GM13976 (cell line): Measurements from ENCODE around the gene VWA3A.

Experiments used
- DNase-seq: peaks from one replicate; pipeline ENCODE4 v3.0.0; 2012; ENCODE audit warnings: low spot score
- in situ Hi-C: fragments of 300-500 bp; cut with MboI; formaldehyde crosslinking; loops from one replicate; pipeline ENCODE4 v1.12.0; 2022; ENCODE audit warnings: low sequenced_read_pairs, mixed read lengths, inconsistent platforms; ENCODE audit not compliant: unreplicated experiment
- TF ChIP-seq, protein P1 (sequence below): IDR thresholded peaks from 2 replicates; pipeline ENCODE4 v1.5.1; 2012; ENCODE audit warnings: borderline replicate concordance, mild to moderate bottlenecking; ENCODE audit not compliant: insufficient read depth; ENCODE audit errors: extremely low read depth, missing control alignments, control extremely low read depth

The VWA3A gene

DNA sequence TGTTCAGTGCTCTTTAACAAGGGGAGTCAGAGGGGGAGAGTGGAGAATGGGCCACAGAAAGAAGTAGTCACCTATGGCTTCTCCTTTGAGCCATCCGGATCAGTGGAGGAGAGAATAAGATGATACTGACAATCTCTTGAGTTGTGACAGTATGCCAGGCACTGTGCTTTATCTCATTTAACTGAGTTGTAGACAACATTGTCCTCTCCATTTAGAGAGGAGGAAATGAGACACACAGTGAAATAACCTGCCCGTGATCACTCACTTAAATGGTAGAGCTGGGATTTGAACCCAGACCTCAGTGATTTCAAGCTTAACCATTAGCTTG is 95.9 kb downstream of the VWA3A start:
- in situ Hi-C loops, result loop anchor here (10.0 to 25.0 kb wide), 2 partner anchors 83 to 376 kb away; no protein-coding TSS in a partner anchor
- DNase-seq, result no peak

DNA sequence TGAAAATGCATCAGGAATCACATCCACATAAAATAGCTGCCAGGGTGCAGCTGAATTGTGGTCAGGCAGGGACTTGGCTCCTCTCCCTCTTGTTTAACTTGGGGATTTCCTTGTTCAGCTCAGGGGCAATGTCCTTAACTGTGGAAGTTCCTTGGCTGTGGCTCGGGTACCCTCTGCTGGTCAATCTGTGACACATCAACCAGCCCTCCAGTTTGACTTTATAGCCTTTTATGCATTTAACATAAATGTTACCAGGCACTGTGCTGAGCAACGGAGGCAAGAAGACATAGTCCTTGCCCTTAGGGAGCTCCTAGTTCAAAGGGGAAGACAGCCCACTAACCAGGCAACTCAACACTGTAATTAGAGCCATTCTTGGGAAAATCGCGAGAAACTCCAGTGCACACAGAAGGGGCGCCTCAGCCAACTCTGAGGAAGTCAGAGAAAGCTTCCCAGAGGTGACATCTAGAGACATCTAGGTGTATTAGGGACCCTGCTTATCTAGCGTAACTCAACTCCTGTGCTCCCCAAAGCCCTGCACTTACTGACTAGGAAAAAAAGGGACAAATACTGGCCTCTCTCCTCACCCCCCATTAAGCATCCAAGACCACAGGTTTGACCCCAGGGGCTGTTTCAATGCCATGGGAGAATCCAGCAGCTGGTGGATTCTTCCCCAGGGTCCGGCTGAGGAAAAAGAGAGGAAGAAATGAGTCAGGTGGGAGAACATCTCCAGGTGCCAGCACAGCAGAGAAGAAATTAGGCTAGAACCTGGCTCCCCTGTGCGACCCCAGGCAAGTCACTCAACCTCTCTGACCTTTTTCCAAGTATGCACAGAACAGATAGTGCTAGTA is 96.5 kb downstream of the VWA3A start:
- TF ChIP-seq, protein P1, sequence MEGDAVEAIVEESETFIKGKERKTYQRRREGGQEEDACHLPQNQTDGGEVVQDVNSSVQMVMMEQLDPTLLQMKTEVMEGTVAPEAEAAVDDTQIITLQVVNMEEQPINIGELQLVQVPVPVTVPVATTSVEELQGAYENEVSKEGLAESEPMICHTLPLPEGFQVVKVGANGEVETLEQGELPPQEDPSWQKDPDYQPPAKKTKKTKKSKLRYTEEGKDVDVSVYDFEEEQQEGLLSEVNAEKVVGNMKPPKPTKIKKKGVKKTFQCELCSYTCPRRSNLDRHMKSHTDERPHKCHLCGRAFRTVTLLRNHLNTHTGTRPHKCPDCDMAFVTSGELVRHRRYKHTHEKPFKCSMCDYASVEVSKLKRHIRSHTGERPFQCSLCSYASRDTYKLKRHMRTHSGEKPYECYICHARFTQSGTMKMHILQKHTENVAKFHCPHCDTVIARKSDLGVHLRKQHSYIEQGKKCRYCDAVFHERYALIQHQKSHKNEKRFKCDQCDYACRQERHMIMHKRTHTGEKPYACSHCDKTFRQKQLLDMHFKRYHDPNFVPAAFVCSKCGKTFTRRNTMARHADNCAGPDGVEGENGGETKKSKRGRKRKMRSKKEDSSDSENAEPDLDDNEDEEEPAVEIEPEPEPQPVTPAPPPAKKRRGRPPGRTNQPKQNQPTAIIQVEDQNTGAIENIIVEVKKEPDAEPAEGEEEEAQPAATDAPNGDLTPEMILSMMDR, result peak; percentile 69
- in situ Hi-C loops, result loop anchor here (10.0 to 25.0 kb wide), 2 partner anchors 84 to 377 kb away; no protein-coding TSS in a partner anchor
- peak; percentile 68 for DNase-seq

More for the DNA sequence above, 95.9 kb downstream of the VWA3A start:
- TF ChIP-seq, protein P1, result no peak

DNA sequence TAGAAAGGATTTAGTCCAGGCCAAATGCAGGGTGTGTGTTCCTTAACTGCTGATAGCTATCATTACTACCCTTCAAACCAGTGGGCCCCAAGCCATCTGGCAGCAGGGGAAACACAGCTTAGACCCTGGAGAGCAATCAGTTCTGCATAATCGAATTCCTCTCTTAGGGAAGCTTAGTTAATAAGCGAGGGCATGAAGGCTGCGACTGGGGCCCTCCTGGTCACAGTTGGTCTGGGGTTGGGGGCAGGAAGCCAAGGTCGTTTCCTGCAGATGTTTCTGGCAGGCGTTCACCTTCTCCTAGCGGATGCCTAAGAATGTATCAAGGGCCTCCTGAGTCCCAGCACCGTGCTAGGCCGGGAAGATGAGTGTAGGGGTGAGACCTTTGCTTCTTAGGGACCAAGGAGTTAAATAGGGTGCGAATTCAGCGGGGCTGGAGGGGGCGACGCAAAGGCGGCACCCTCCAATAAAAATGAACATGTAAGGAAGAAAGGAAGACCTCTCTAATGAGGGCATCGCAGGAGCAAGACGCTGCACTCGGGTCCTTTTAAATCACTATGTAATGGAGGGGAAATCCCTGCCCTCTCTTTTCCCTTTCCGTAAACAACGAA is 97.2 kb downstream of the VWA3A start:
- TF ChIP-seq, protein P1, result no peak
- in situ Hi-C loops, result loop anchor here (10.0 to 25.0 kb wide), 2 partner anchors 85 to 377 kb away; no protein-coding TSS in a partner anchor
- DNase-seq, result no peak

DNA sequence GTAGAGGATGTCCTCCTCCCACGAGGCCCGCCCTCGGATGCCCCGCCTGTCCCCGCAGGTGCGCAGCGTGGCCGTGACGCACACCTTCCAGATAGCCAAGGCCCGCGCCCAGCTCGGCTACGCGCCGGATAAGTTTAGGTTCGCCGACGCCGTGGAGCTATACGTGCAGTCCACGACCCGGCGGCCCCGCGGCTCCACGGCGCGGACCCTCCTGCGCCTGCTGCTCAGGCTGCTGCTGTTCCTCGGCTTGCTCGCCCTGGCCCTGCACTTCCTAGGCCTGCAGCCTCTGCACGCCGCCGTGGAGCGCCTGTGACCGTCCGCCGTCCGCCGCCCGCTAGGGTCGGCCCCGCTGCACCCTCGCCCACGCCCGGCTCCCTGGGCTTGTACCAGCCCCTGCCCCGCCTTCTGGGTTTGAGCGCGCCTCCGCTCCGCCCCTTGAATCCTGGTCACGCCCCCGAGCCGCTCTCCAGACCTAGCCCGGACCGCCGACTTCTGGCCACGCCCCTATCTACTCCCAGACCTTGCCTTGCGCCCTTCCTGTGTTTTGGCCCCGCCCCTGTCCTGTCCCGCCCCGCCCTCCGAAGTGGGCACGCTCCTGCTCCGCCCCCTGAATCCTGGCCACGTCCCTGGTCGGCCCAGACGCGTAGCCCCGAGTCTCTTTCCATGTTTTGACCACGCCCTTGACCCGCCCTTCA is 97.9 kb downstream of the VWA3A start:
- TF ChIP-seq, protein P1, result no peak
- in situ Hi-C loops, result loop anchor here (25.0 kb wide), 1 partner anchor 378 kb away; no protein-coding TSS in a partner anchor
- DNase-seq, result peak; percentile 96

DNA sequence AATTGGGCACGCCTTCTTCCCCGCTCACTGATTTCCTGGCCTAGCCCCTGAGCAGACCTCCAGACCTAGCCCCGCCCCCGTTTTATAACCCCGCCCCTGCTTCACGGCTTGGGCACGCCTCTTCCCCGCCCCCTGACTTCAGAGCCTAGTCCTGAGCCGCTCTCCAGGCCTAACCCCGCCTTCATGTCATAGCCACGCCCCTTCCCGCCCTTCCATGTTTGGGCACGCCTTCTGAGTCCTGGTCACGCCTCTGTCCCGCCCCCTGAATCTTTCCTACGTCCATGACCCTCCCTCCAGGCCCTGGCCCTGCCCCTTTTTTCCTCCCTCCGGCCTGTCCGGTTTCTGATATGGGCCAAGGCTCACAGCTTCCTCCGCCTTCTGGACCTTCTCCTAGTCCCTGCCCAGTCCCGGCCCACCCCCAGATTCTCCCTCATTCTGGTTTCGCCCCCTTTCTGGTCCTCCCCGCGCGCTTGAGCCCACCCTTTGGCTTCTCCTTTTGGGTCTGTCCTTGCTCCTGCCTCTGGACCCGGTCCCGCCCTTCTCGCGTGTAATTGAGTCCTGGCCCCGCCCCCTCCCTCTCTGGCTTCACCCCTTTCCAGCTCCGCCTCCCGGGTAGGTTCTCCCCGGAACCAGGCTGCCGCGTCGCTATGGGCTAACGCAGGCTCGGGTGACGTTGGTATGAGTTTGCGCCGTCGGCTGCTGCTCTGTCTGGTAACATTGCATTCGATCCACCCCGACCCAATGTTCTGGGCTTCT is 98.6 kb downstream of the VWA3A start:
- TF ChIP-seq, protein P1, result no peak
- in situ Hi-C loops, result loop anchor here (25.0 kb wide), 1 partner anchor 379 kb away; no protein-coding TSS in a partner anchor
- peak; percentile 95 for DNase-seq
